Measurements from ENCODE around the gene IL1R2.

IL1R2 gene

GRCh38 chr2:102016399-102016955, 24.7 kb downstream of the IL1R2 start:
- TF ChIP-seq CTCF (IDR thresholded peaks at IDR 0.05; ENCODE audit: low read depth, low read length) = no peak
- H3K4me3 ChIP-seq (ENCODE audit: low read depth, low read length) = no peak overlapping the region
- peaks cover 76% of the 10 kb centered on the region for H3K27me3 ChIP-seq (ENCODE audit: insufficient read depth, low read depth, severe bottlenecking)
- no peak for DNase-seq
- H3K9me3 ChIP-seq (ENCODE audit: severe bottlenecking) = no peaks in the 10 kb centered on the region
- H3K36me3 ChIP-seq = no peaks in the 10 kb centered on the region
- no peak overlapping the region for H3K27ac ChIP-seq

DNA sequence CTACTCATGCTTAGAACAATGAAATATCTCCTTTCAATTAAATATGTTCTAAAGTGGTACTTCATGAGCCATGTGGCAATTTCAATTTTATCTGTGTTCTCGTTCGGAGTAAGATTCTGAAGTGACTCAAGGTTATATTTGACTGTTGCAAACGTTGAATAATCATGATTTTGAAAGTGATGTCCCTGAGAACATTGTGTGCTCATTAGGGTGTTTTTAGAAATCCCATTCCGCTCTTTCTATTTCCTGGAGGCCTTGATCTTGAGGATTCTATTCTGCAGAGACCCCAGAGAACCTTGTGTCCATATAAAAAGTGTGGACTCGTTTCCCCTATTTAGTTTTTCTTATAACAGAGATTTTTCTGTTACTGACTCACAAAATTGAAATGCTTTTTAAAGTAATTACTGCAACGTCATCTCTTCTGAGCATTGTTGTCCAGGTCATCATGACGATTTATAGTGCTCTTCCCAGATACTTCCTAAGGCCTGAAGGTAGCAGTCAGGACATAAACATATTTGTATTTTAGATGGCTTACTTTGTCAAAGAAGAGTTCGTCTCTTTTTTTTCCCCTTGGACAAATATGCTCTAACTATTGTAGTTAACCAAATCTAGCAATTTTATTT, 27.2 kb downstream of the IL1R2 start:
- Histone ChIP-seq H3K27ac (no peak overlapping the region), H3K4me3 (ENCODE audit: low read depth, low read length) (no peak overlapping the region), H3K27me3 (ENCODE audit: insufficient read depth, low read depth, severe bottlenecking) (peaks cover 85% of the 10 kb centered on the region), H3K9me3 (ENCODE audit: severe bottlenecking) (no peaks in the 10 kb centered on the region), H3K36me3 (no peaks in the 10 kb centered on the region)
- no peak for DNase-seq
- TF ChIP-seq CTCF (IDR thresholded peaks at IDR 0.05; ENCODE audit: low read depth, low read length) = no peak

DNA sequence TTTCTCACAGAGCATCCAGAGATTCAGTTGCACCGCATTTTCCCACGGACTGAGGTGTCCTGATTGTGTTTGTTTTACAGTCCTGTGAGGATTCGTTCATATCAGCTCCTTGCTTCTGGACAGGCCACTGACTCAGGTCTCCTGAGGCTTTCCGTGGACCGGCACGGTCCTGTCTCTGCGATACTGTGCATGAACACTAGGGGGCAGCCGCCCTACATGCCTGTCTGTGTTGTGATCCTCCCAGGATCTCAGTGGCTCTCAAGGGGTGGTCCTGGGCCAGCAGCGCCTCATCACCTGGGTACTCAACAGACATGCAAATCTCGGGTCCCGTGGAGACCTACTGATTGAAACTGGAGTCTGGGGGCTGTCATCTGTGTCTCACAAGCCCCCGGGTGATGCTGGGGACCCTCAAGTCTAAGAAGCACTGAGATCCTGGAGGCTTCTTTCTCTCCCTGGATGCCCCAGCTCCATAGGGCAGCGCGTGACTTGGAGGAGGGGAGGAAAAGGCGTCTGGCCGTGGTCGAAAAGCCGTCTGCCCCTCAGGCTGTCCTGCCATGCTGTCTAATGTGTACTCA, 28.9 kb downstream of the IL1R2 start:
- H3K9me3 ChIP-seq (ENCODE audit: severe bottlenecking) = no peaks in the 10 kb centered on the region
- H3K36me3 ChIP-seq = no peaks in the 10 kb centered on the region
- H3K27me3 ChIP-seq (ENCODE audit: insufficient read depth, low read depth, severe bottlenecking) = peaks cover 87% of the 10 kb centered on the region
- peak; percentile 74 for DNase-seq
- H3K27ac ChIP-seq = no peak overlapping the region
- TF ChIP-seq CTCF (IDR thresholded peaks at IDR 0.05; ENCODE audit: low read depth, low read length) = peak; percentile 95
- H3K4me3 ChIP-seq (ENCODE audit: low read depth, low read length) = no peak overlapping the region

GRCh38 chr2:102021779-102022178, 30.0 kb downstream of the IL1R2 start:
- TF ChIP-seq CTCF (IDR thresholded peaks at IDR 0.05; ENCODE audit: low read depth, low read length) = no peak
- no peak overlapping the region for H3K27ac ChIP-seq
- H3K27me3 ChIP-seq (ENCODE audit: insufficient read depth, low read depth, severe bottlenecking) = peaks cover 85% of the 10 kb centered on the region
- no peak for DNase-seq
- no peaks in the 10 kb centered on the region for H3K9me3 ChIP-seq (ENCODE audit: severe bottlenecking)
- no peak overlapping the region for H3K4me3 ChIP-seq (ENCODE audit: low read depth, low read length)
- H3K36me3 ChIP-seq = no peaks in the 10 kb centered on the region

GRCh38 chr2:102022884-102023539, 31.3 kb downstream of the IL1R2 start:
- DNase-seq = no peak
- Histone ChIP-seq H3K27ac (no peak overlapping the region), H3K36me3 (no peaks in the 10 kb centered on the region), H3K4me3 (ENCODE audit: low read depth, low read length) (no peak overlapping the region), H3K9me3 (ENCODE audit: severe bottlenecking) (no peaks in the 10 kb centered on the region), H3K27me3 (ENCODE audit: insufficient read depth, low read depth, severe bottlenecking) (peaks cover 84% of the 10 kb centered on the region)
- no peak for TF ChIP-seq CTCF (IDR thresholded peaks at IDR 0.05; ENCODE audit: low read depth, low read length)

Measured in WERI-Rb-1 (cell line).